ENCODE data around the gene SLC35F6.

SLC35F6 gene

DNA sequence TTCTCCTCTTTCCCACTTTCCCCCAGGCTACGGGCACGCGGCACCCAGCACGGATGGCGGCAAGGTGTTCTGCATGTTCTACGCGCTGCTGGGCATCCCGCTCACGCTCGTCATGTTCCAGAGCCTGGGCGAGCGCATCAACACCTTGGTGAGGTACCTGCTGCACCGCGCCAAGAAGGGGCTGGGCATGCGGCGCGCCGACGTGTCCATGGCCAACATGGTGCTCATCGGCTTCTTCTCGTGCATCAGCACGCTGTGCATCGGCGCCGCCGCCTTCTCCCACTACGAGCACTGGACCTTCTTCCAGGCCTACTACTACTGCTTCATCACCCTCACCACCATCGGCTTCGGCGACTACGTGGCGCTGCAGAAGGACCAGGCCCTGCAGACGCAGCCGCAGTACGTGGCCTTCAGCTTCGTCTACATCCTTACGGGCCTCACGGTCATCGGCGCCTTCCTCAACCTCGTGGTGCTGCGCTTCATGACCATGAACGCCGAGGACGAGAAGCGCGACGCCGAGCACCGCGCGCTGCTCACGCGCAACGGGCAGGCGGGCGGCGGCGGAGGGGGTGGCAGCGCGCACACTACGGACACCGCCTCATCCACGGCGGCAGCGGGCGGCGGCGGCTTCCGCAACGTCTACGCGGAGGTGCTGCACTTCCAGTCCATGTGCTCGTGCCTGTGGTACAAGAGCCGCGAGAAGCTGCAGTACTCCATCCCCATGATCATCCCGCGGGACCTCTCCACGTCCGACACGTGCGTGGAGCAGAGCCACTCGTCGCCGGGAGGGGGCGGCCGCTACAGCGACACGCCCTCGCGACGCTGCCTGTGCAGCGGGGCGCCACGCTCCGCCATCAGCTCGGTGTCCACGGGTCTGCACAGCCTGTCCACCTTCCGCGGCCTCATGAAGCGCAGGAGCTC is 36.2 kb upstream of the SLC35F6 start:
- H3K27ac ChIP-seq: no peak overlapping the region
- no peaks in the 10 kb centered on the region for H3K9me3 ChIP-seq (ENCODE audit: severe bottlenecking)
- peaks cover 17% of the 10 kb centered on the region for H3K36me3 ChIP-seq
- TF ChIP-seq, protein P1, sequence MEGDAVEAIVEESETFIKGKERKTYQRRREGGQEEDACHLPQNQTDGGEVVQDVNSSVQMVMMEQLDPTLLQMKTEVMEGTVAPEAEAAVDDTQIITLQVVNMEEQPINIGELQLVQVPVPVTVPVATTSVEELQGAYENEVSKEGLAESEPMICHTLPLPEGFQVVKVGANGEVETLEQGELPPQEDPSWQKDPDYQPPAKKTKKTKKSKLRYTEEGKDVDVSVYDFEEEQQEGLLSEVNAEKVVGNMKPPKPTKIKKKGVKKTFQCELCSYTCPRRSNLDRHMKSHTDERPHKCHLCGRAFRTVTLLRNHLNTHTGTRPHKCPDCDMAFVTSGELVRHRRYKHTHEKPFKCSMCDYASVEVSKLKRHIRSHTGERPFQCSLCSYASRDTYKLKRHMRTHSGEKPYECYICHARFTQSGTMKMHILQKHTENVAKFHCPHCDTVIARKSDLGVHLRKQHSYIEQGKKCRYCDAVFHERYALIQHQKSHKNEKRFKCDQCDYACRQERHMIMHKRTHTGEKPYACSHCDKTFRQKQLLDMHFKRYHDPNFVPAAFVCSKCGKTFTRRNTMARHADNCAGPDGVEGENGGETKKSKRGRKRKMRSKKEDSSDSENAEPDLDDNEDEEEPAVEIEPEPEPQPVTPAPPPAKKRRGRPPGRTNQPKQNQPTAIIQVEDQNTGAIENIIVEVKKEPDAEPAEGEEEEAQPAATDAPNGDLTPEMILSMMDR (IDR thresholded peaks at IDR 0.05; ENCODE audit: low read depth, low read length): no peak
- H3K4me3 ChIP-seq (ENCODE audit: low read depth, low read length): no peak overlapping the region
- H3K27me3 ChIP-seq (ENCODE audit: insufficient read depth, low read depth, severe bottlenecking): no peaks in the 10 kb centered on the region
- DNase-seq: no peak

DNA sequence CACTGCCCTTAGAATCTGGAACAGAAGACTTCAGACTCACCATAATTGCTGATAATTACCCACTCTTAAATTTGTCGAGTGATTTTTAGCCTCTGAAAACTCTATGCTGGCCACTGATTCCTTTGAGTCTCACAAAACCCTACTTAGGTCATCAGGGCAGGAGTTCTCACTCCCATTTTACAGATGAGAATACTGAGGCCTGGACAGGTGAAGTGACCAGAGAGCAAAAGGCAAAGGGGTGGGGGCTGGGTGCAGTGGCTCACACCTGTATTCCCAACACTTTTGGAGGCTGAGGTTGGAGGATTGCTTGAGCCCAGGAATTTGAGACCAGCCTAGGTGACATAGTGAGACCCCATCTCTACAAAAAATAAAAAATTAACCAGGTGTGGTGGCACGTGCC is 34.8 kb upstream of the SLC35F6 start:
- peaks cover 17% of the 10 kb centered on the region for H3K36me3 ChIP-seq

DNA sequence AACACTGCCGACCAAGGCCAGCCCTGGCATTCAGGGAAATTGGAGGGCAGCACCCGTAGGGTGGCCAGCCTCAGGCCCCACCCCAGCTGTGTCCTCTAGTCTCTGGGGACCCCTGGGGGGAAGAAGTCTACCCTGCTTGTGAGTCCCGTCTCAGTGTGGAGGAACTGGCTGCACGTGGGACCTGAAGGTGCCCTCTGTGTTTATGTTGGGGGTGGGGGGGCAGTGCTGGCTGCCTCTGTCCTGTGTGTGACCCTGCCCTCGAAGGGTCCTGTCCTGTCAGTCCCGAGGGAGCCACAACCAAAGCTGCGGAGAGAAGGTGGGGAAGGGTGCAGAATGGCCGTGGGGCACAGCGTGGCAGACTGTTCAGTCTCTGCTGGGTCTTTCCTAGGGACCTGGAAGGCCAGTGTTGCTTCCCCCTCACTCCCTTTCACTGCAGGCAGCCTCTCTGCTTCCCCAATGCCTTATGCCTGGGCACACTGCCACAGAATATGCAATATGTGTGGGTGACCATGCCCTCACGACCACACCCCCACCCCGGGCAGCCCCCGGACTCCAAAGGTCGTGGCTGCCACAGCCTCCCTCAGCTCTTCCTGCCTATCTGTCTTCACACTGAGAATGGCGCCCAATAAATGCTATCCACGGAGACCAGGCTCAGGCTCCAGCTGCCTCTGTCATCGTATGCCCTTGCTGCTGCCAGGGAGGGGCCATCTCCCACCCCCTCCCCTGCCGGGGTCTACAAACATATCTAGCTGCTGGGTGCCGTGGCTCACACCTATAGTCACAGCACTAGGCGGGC is 33.3 kb upstream of the SLC35F6 start:
- Histone ChIP-seq H3K27me3 (ENCODE audit: insufficient read depth, low read depth, severe bottlenecking) (no peaks in the 10 kb centered on the region), H3K36me3 (peaks cover 17% of the 10 kb centered on the region), H3K4me3 (ENCODE audit: low read depth, low read length) (no peak overlapping the region), H3K9me3 (ENCODE audit: severe bottlenecking) (no peaks in the 10 kb centered on the region), H3K27ac (no peak overlapping the region)
- TF ChIP-seq, protein P1 (IDR thresholded peaks at IDR 0.05; ENCODE audit: low read depth, low read length): no peak
- no peak for DNase-seq

More for the DNA sequence above, 34.8 kb upstream of the SLC35F6 start:
- no peaks in the 10 kb centered on the region for H3K9me3 ChIP-seq (ENCODE audit: severe bottlenecking)
- DNase-seq: no peak
- no peak overlapping the region for H3K27ac ChIP-seq
- H3K4me3 ChIP-seq (ENCODE audit: low read depth, low read length): no peak overlapping the region
- no peaks in the 10 kb centered on the region for H3K27me3 ChIP-seq (ENCODE audit: insufficient read depth, low read depth, severe bottlenecking)
- TF ChIP-seq, protein P1 (IDR thresholded peaks at IDR 0.05; ENCODE audit: low read depth, low read length): no peak

DNA sequence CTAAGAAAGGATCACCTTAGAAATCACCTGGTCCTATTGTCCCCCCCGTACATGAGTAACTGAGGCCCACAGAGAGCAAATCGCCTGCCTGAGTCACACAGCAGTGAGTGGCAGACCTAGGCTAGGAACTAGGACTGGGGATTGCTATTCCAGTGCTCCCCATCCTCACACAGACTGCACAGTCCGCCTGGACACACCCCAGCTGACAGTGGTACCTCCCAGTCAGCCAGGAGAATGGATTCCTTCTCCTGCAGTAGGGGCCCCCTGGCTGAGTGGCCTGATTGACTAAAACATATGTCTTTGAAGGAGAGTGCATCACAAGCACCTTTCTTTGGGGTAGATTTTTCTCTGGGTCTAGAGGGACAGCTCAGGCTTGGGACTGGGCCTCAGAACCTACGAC is 32.4 kb upstream of the SLC35F6 start:
- TF ChIP-seq, protein P1 (IDR thresholded peaks at IDR 0.05; ENCODE audit: low read depth, low read length): no peak
- H3K36me3 ChIP-seq: peaks cover 17% of the 10 kb centered on the region

DNA sequence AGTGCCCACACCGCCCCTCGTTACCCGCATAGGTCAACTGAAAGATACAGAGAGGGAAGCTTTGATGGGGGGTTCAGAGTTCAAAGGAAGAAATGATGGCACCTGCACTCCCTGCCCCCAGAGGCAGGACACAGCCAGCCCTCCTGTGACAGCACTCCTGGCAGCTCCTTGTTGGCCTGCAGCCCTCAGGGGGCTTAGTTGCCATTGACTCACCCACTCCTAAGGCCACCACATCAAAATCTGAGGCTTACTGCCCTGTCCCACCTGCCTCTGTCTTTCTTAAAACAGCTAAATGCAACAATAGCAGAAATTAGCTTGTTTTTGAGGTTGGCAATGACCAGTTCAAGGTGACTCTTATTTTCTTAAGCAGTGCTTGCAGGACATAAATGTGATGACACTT is 31.6 kb upstream of the SLC35F6 start:
- no peak overlapping the region for H3K27ac ChIP-seq
- peaks cover 17% of the 10 kb centered on the region for H3K36me3 ChIP-seq
- H3K4me3 ChIP-seq (ENCODE audit: low read depth, low read length): no peak overlapping the region
- H3K9me3 ChIP-seq (ENCODE audit: severe bottlenecking): no peaks in the 10 kb centered on the region
- H3K27me3 ChIP-seq (ENCODE audit: insufficient read depth, low read depth, severe bottlenecking): no peaks in the 10 kb centered on the region
- TF ChIP-seq, protein P1 (IDR thresholded peaks at IDR 0.05; ENCODE audit: low read depth, low read length): no peak
- DNase-seq: no peak

More for the DNA sequence above, 32.4 kb upstream of the SLC35F6 start:
- peak overlapping the region; percentile 9; the same call in 1 of the 2 replicates for H3K27ac ChIP-seq
- H3K27me3 ChIP-seq (ENCODE audit: insufficient read depth, low read depth, severe bottlenecking): no peaks in the 10 kb centered on the region
- no peak for DNase-seq
- no peaks in the 10 kb centered on the region for H3K9me3 ChIP-seq (ENCODE audit: severe bottlenecking)
- no peak overlapping the region for H3K4me3 ChIP-seq (ENCODE audit: low read depth, low read length)

Data from WERI-Rb-1 (cell line).